GM18858 (cell line): ENCODE measurements around the gene CPNE5.
A peak's percentile ranks its signal among the peaks of the same experiment; 100 is the strongest.
"Not testable (repeated sequence)": the region's sequence is repeated elsewhere in the genome, so short reads cannot be mapped to it uniquely, and the experiment has no call there.

Experiments
- ATAC-seq: cut with Tn5 transposase; IDR thresholded peaks from one replicate; pipeline ENCODE4 v1.9.1; 2021; ENCODE audit not compliant: unreplicated experiment

The CPNE5 gene

GRCh38 chr6:36704961-36705577 is 134.2 kb downstream of the CPNE5 start:
- ATAC-seq = not testable (repeated sequence)

- ATAC-seq = no peak
Observed at GRCh38 chr6:36703982-36704381, 135.3 kb downstream of the CPNE5 start.

GRCh38 chr6:36703081-36703606 is 136.1 kb downstream of the CPNE5 start:
- ATAC-seq = no peak

- ATAC-seq = no peak
Observed at GRCh38 chr6:36702656-36703055, 136.6 kb downstream of the CPNE5 start.

- no peak for ATAC-seq
Observed at GRCh38 chr6:36701401-36701991, 137.7 kb downstream of the CPNE5 start.

- ATAC-seq = no peak
Observed at GRCh38 chr6:36700831-36701230, 138.4 kb downstream of the CPNE5 start.

- ATAC-seq = no peak
Observed at GRCh38 chr6:36700071-36700812, 139.0 kb downstream of the CPNE5 start.

- ATAC-seq = no peak
Observed at GRCh38 chr6:36699348-36699747, 139.9 kb downstream of the CPNE5 start.

- ATAC-seq = no peak
Observed at GRCh38 chr6:36698871-36699271, 140.4 kb downstream of the CPNE5 start.

GRCh38 chr6:36698196-36698595 is 141.0 kb downstream of the CPNE5 start:
- ATAC-seq = no peak

- ATAC-seq = no peak
Observed at GRCh38 chr6:36697481-36697903, 141.8 kb downstream of the CPNE5 start, which contains the start of gene RAB44. TSS of gene RAB44 (plus strand) at chr6:36697826. CDS start at chr6:36704236, 6,410 bp downstream.

GRCh38 chr6:36695414-36695813 is 143.8 kb downstream of the CPNE5 start:
- no peak for ATAC-seq

- ATAC-seq = no peak
Observed at GRCh38 chr6:36694616-36695015, 144.6 kb downstream of the CPNE5 start.

GRCh38 chr6:36692861-36693702 is 146.2 kb downstream of the CPNE5 start:
- ATAC-seq = no peak

GRCh38 chr6:36692220-36692619 is 147.0 kb downstream of the CPNE5 start:
- peak; percentile 40 for ATAC-seq

- ATAC-seq = no peak
Observed at GRCh38 chr6:36691612-36692011, 147.6 kb downstream of the CPNE5 start.

- ATAC-seq = no peak
Observed at GRCh38 chr6:36691011-36691410, 148.2 kb downstream of the CPNE5 start.
